NCI-H2107 treated with DMSO at 0.1 percent for 48 hours (cell line): ENCODE measurements around the gene SZT2.
A peak's percentile ranks its signal among the peaks of the same experiment; 100 is the strongest.

Experiments used
- DNase-seq: peaks from one replicate; lab custom pipeline; 2025; ENCODE audit not compliant: unreplicated experiment; lab: John Stamatoyannopoulos, UW

Gene SZT2

DNA sequence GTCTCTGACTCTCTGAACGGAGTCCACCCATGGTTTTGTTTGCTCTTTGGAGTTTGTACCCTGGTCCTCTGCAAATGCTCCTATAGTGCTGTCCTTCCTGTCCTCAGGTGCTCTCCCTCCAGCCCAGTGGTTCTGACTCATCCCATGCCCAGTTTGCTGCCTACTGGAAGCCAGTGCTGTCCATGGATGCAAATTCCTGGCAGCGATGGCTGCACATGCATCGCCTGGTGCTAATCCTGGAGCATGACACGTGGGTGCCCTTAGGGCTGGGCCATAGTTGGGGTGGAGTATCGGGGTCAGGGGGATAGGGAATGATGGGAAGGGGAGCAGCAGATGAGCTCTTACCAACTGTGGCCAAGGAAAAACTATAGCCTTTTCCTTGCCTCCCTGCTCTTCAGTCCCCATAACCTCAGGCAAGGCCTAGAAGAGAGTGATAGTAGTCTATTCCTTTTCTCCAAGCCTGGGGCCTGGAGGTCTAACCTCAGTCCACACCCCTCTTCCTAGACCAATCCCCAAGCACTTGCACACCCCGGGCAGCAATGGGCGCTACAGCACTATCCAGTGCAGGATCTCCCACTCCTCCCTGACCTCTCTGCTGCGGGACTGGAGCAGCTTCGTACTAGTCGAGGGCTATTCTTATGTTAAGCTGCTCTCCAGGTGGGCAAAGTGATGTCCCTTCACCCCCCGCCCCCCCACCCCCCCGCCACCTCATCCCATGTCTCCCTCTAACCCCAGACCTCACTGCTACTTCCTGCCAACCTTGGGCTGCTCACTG lies 32.5 kb downstream of the SZT2 start:
- DNase-seq, result no peak

DNA sequence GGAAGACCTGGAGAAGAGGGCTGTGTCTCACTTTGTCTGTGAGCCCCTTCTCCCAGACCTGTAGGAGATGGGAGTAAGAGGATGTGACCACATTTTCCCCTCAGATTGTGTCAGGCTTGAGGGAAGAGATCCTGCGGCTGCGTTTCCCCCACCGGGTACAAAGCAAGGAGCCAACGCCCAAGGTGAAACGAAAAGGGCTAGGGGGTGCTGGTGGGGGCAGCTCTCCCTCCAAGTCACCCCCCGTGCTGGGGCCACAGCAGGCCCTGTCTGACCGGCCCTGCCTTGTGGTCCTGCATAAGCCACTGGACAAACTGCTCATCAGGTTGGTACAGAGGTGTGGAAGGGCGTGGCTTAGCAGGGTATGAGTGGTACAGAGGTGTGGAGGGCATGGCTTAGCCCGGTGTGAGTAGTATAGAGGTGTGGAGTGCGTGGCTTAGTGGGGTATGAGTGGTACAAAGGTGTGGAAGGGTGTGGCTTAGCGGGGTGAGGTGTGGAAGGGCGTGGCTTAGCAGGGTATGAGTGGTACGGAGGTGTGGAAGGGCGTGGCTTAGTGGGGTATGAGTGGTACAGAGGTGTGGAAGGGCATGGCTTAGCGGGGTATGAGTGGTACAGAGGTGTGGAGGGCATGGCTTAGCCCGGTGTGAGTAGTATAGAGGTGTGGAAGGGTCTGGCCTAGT lies 33.4 kb downstream of the SZT2 start:
- DNase-seq, result no peak

DNA sequence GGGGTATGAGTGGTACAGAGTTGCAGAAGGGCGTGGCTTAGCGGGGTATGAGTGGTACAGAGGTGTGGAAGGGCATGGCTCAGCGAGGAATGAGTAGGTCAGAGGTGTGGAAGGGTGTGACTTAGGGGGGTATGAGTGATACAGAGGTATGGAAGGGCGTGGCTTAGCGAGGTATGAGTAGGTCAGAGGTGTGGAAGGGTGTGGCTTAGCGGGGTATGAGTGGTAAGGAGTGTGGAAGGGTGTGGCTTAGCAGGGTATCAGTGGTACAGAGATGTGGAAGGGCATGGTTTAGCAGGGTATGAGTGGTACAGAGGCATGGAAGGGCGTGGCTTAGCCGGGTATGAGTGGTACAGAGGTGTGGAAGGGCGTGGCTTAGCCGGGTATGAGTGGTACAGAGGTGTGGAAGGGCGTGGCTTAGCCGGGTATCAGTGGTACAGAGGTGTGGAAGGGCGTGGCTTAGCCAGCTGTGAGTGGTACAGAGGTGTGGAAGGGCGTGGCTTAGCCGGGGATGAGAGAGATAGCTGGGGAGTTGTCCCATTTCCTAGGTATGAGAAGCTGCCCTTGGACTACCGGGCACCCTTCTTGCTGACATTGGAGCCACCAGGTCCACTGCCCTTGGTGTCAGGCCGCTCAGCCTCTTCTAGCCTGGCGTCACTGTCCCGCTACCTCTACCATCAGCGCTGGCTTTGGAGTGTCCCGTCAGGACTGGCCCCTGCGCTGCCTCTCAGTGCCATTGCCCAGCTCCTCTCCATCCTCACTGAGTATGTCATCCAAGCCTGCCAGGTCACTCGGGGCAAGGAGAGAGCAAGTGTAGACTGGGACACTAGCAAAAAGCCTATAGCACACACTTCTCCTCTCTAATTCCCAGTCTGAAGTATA lies 34.2 kb downstream of the SZT2 start:
- no peak for DNase-seq

DNA sequence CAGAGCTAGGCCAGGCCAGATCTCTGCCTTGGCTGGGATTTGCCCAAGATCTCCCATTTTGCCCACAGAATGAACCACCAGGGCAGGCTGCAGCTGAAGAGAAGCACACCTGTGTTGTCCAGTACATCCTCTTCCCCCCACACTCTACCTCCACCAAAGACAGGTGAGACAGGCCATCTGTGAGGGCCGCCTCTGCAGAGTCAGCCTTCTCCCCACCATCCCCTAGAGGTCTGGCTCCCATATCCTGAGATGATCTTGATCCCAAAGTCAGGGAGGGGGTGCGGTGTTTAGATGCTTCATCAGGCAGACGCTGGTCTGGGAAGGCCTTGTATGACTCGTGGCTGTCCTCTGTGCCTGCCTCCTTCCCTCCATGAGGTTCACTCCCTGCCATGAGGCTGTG lies 35.3 kb downstream of the SZT2 start:
- DNase-seq, result no peak

DNA sequence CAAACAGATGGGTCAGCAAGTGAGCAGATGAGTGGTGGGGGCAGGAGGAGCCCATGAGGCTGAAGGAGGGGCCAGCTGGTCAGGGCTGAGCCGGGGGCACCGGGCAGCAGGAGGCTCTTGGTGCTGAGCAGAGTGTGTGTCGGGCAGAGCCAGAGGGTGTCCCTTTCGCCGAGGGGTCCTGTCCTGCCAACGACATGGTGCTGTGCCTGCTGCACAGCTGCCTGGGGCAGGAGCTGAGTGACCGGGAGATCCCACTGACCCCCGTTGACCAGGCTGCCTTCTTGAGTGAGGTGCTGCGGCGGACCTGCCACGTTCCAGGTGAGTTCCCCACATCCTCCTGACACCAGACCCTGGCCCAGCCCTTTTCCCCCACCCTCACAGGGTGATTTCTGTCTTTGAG lies 36.5 kb downstream of the SZT2 start:
- no peak for DNase-seq

DNA sequence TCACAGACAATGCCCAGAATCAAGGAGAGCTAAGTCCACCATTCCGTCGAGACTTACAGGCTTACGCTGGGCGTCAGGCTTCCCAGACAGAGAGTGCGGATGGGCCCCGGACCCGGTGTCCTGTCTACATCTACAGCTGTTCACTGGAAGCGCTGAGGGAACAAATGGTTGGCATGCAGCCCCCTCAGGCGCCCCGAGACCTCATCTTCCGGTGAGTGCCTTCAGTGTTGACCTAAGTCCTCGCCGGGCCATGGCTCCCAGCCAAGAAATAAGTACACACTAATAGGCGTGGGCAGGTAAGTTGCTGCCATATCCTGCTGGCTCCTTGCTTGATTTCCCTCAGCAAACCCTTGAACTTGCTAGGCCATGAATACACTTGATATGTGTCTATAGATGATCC lies 37.8 kb downstream of the SZT2 start:
- DNase-seq, result no peak

DNA sequence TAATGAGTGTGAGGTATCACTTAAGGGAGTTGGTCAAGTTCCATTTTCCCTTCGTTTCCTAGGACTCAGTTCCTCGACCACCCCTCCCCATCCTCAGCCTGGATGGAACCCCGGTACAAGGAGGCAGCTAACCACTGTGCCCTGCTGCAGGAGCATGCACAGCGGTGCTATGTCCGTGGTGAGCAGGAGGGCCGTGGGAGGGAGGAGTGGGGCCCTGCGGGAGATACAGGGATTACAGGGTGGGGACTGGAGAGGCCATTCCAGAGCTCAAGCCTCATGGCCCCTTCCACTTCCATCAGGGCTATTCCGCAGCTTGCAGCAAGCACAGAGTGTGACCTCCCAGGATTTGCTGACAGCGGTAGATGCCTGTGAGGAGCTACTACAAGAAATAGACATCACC lies 38.2 kb downstream of the SZT2 start:
- no peak for DNase-seq

DNA sequence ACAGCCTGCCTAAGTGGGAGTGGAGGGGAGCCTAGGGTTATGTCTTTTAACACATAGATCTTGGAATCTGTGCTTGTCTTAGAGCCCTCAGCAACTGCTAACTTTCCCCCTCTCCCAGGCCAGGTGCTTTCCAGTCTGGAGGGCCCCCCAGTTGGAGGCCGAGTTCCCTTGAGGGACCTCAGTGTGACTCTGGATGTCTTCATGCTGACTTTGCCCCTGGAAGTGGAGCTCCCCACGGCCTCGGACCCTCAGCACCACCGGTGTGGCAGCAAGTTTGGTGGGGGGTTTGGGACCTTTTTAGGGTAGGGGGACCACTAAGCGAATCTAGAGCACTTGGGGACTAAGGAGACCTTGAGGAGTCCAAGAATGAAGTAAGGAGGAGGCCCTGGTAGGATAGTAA lies 41.1 kb downstream of the SZT2 start:
- no peak for DNase-seq

DNA sequence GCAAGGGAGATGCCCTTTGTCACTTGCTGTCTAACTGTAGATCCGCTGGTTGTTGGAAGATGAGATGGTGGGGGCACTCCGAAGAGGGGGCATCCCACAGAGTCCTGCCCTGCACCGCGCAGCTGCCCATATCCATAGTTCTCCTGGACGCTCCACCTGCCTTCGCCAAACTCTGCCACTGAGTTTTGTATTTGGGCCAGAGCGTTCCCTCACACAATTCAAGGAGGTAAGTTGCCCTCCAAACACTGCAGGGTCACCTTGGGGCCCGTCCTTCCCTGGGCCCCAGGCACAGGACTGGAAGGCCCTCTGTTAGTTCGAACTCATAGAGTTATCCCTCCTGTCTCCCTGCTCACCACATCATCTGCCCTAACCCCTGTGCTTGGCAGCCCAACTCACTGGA lies 42.0 kb downstream of the SZT2 start:
- no peak for DNase-seq

DNA sequence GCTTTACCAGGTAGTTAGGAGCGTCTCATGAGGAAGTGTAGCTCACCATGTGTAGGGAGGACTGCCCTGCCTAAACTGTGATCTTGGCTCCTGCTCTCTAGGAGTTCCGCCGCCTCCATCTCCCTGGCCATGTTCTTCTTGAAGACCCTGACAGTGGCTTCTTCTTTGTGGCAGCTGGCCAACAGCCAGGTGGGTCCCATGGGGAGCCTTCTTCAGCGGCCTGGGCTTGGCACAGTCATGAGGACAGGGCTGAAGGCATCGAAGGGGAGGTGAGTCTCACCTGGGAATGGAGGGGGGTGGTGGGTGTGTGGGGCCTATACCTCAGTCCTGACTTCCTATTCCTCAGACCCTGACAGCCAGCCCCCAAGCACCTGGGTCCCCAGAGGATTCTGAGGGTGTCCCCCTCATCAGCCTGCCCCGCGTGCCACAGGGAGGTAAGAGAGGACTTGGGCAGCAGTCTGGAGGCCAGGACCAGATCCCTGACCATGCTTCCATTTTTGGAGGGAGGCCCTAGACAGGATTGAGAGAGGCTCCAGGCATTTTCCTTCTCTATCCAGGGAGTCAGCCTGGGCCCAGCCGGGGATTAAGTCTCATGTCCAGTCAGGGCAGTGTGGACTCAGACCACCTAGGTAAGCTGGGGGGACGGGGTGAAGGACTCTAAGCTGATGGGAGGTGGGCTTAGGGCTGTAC lies 42.6 kb downstream of the SZT2 start:
- DNase-seq, result no peak

DNA sequence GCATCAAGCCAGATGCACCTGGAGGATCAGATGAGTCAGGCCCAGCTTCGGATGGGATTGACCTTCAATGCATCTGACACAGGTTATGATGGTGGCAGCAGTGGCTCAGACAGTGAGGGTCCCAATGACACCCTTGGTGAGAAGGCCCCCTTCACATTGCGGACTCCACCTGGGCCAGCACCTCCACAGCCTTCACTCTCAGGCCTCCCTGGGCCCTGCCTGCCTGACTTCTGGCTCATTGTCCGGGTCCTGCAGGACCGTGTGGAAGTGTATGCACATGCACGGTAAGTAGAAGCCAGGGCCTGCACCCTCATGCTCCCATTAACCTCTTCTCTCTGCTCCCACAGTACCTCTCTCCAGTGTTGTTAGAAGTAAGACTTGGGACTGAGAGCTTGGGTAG lies 43.2 kb downstream of the SZT2 start:
- DNase-seq, result no peak

DNA sequence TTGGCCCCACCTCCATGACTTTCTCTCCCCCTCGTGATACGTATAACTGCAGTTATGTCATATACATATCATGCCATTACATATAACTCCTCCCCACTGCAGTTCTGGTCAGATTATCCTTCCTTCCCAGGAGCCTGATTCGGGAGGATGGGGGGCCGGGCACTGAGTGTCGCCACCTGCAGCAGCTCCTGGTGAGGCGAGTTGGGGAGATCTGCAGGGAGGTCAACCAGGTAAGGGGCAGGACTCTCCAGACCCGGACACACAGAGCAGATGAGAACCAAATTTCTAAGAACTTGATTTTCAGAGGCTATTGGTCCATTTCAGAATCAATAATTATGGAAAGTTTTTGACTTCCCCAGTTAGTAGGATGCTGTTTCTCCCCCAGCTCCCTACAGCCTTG lies 44.6 kb downstream of the SZT2 start:
- DNase-seq, result no peak

DNA sequence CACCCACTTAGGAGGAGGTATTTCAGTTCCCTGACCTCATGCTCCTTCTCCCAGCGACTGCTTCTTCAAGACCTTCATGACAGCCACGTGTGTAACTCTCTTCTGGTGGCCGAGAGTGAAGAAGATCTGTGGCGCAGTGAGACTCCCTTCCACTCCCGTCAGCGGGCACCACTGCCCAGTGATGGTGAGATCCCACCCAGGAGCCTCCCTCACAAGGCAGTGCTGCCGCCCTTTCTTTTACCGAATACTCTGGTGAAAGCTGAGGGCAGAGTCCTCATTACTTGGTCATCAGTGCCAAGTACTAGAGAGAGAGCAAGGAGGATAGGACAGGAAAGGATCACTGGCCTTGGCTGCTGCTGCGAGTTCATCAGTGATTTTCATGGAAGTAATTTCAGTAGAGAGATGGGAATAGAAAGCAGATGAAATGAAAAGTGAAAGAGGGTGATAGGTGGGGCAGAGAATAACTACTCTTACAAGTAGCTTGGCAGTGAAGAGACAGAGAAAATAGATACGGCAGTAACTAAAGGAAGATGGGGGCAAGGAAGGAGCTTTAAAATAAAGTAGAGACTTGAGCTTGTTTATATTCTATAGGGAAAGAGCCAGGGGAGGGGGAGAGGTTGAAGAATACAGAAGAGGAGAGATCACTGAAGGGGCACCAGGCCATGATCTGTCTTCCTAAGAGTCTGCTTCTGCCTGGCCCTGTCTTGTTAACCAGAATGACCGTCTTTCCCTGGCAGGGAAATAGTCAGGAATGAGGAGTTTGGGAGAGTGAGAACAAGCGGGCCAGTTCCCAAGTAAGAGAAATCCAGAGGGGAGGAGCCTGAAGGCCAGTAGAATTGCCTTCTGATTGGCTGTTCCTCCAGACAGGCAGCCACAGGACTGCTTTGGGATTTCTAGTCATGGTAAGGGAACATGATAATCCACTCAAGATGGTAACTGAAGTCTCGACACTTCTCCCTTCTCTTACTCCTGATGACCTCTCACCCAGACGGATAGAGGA lies 45.7 kb downstream of the SZT2 start:
- DNase-seq, result no peak

DNA sequence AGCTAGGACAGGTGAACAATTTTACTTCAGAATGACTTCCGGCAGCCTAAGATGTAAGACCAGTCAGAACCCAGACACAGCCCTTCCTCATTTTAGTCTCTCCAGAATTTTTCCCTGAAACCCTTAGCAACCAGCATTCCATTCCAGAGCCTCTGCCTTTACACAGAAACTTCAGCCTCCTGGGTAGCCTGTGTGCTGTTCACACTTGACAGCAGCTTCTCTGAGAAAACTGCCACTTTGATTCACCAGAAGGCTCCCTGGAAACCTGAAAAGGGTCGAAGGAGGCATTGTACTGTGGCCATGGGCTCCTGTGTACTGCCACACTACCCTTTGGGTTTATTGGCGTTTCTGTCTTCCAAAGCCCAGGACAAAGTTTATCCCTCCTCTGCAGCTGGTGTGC lies 46.7 kb downstream of the SZT2 start:
- DNase-seq, result no peak

DNA sequence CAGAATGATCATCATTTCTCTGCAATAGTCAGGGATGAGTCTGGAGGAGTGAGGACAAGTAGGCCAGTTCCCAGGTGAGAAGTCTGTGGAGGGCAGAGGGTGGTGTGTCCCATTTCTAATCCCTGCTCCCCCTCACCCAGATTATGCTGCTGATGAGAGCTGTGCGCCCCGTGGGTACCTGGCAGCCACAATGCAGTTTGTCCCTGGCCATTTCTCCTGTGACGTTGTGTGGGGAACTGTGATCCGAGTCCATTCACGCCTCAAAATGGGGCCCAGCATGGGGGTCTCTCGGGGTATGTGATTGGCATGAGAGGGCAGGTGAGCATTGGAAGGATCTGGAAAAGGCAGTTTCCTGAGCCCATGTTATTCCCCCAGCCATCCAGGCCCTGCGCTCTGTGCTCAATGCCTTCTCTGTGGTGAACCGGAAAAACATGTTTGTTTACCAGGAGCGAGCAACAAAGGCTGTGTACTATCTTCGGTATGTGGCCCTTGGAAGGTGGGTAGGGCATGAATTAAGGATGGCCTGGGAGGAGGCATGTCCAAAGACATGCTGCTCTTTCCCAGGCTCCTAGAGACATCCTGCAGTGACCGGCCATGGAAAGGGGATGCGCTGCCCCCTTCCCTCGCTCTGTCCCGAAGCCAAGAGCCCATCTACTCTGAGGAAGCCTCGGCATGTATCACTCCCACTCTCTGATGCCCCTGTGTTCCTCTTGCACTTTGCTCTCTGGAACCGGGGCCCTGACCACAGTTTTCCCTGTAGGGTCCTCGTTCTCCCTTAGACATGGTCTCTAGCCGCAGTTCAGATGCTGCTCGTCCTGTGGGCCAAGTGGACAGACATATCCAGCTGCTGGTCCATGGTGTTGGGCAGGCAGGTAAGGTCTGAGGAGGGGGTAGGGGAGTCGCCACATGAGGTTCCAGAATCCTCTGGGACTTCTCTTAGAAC lies 47.6 kb downstream of the SZT2 start:
- DNase-seq, result no peak

DNA sequence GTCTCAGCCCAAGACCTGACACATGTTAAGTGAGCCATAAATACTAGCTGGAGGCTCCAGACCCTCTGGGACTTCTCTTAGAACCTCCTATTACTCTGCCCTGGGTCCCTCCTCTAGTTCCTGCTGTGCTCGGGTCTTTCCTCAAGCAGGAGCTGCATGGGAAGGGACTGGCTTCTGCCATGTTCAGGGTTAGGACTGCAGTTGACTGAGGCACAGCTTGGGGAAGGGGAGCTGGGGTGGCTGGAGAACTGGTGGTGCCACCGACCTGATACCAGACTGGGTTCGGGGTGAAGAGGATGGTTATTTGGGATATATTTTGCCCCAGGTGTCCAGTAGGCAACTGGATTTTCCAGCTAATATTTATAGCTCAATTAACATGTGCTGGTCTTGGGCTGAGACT lies 48.3 kb downstream of the SZT2 start:
- no peak for DNase-seq

DNA sequence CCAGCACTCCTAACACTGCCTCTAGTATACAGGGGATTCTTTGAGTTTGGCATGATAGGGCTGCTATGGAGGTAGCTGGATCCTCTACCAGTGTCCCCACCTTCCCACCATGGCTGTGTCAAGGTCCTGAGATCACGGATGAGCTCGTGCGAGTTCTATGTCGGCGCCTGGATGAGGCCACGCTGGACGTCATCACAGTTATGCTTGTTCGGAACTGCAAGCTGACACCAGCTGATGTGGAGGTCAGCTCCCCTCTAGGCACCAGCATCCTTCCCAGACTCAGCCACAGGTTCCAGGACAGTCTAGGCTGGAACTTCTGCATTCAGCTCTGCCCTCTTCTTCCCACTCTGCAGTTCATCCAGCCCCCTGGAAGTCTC lies 48.9 kb downstream of the SZT2 start:
- no peak for DNase-seq

DNA sequence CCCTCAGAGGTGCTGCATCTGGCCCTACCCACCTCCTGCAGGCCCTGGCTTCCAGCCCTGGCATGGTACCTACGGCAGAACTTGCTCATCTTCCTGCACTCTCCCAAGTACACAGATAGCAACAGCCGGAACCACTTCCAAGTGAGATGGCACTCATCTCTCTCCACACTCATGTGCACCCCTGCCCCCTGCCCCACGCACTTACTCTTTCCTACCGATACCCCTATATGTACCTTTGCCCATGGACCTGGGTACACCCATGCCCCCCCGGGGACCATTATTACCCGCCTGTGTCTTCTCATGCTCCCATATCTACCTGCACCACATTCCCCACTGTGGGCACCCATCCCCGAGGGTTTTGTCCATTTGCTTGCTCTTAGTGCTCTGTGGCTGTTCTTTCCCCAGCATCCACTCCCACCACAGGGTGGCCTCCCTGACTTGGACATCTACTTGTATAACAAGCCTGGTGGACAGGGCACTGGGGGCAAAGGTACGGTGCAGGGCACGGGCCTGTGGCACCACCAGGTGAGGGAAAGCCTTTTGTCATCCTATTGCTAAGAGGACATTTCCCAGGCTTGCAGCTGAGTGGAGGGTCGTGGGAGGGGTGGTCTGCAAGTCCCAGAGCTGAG lies 49.4 kb downstream of the SZT2 start:
- DNase-seq, result no peak

DNA sequence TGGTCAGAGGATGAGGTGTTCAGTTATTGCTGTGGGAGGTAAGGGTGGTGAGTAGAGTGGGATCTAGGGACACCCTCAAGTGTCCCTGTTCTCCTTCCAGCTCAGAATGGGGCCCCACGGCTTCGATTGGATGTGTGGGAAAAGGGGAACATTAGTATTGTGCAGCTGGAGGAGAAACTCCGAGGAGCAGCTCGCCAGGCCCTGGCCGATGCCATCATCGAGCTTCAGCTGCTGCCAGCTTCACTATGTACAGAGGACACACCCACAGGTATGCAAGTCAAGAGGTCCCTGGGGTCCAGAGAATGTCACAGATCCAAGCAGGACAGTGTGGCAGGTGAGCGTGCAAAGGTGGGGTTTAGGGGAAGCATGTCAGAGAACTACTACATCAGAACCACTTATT lies 50.1 kb downstream of the SZT2 start:
- DNase-seq, result peak; percentile 99
